NCI-H774 (cell line): ENCODE measurements around the gene TAP1.

Source experiments
- DNase-seq: peaks from one replicate; lab custom pipeline; 2025; lab: John Stamatoyannopoulos, UW

Gene TAP1

GRCh38 chr6:32862725-32863124, 9.2 kb upstream of the TAP1 start:
- no peak for DNase-seq

DNA sequence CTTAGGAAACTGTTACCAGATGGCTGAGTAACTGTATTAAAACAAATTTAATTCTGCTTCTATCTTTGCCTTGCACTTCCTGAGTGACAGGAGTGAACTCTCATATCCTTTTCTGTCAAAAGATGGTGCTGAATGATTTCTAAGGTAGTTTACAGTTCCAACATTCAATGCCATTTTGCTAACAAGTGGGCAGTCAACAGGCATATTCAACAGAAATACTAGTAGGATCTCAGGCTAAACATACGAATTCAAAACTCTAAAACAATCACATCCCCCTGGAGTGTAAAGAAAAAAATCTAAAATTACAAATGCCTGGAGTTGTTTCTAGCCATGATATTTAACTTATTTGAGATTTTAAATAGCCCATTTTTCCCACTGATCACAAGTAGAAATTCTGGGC, 7.2 kb upstream of the TAP1 start:
- no peak for DNase-seq

DNA sequence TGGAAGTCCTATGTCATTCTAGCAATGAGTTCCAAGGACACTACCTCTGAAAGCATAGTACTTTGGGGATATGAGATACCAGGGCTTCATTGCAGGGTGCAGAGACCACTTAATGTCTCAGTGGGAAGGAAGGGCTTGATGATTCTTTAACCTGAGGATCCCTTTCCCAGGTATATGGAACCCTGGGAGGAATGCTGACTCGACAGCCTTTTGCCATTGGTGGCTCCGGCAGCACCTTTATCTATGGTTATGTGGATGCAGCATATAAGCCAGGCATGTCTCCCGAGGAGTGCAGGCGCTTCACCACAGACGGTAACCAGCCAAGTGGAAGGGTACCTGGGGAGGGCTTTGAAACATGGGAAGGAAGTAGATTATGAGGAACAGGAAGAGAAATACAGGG, 4.7 kb upstream of the TAP1 start:
- no peak for DNase-seq

DNA sequence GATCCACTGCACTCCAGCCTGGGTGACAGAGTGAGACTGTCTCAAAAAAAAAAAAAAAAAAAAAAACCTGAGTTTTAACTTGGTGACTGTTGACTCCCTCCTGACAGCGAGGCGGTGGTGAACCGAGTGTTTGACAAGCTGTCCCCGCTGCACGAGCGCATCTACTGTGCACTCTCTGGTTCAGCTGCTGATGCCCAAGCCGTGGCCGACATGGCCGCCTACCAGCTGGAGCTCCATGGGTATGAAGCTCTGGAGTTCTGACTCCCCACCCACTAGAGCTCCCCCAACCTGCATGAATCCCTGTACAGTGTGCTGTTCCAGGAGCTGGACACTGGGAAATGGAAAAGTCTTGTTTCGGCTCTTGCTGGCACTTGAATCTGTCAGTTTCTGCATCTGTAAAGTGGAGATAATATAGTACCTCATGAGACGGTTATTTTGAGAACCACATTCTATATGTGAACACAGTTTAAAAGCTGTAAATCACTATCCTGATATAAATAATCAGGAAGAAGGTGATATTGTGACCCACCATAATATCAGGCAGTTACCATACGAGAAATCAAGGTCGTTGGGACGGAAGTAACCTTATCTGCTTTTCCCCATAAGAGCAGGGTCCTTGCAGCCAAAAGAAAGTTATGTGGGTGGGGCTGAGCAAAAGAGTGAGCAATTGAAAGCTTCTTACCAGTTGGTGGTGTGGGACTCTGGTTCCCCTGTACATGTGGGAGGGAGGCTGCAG, 3.8 kb upstream of the TAP1 start:
- DNase-seq, result no peak

DNA sequence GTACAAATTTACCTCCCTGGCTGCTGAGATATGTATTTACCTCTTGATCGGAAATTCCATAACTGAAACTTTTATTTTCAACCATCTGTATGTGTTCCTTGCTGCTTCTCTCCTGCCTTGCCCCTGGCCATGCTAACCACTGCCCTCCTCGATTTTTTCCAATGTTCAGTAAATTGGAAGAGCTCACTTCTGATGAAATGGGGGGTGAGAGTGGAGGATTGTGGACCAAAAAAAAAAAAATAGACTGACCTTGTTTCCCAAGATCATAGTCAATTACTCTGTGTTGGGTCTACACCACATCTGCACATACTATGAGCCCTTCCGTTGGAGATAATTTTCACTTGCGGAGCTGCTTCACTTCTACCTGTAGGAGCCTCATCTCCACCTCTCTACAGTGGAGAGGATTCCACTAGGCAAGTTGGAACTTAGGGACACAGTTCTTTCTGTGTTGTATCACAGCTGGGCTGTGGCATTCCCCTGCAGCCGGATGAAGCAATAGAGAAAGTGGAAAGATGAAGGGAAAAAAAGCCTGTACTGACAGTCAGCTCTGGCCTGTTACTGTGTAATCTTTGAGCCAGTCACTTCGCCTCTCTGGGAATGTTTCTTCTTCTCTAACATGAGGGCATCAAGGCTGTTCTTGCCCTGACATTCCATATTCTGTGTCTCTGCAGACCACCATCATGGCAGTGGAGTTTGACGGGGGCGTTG, 2.1 kb upstream of the TAP1 start:
- DNase-seq, result no peak

DNA sequence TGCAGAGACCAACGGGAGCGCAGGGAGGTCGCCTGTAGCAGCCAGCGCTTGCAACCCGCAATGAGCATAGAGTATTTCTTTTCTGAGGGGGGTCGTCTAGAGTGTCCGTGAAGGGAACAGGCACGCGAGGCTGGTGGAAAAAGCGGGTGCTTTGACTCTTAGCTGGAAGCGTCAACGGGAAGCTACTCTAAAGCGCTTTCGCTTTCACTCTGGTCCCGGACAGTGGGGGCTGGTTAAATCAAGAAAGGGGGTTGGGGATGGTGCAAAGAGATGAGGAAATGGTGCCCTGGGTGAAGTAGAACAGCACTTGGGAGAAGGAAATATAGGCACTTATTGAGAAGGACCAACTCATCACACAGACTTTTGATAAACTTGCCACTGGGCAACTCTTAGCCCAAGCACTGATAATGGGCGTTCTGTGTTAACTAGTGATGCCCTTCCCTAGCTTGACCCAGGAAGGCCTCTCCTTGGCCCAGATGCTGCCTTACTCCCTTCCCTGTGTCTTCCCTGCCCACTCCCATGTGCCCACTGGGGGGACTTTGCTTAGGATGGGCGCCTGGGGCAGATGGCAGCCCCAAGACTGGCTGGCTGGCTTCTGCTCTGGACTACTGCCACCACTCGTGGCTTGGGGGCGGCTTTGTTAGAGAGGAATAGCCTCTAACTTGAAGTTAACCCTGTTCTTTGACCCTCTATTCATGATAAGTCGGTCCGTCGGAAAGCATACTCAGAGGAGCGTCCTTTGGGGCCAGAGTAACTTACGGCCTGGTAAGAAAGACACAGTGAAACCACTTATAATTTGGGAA, 1.1 kb upstream of the TAP1 start:
- no peak for DNase-seq

DNA sequence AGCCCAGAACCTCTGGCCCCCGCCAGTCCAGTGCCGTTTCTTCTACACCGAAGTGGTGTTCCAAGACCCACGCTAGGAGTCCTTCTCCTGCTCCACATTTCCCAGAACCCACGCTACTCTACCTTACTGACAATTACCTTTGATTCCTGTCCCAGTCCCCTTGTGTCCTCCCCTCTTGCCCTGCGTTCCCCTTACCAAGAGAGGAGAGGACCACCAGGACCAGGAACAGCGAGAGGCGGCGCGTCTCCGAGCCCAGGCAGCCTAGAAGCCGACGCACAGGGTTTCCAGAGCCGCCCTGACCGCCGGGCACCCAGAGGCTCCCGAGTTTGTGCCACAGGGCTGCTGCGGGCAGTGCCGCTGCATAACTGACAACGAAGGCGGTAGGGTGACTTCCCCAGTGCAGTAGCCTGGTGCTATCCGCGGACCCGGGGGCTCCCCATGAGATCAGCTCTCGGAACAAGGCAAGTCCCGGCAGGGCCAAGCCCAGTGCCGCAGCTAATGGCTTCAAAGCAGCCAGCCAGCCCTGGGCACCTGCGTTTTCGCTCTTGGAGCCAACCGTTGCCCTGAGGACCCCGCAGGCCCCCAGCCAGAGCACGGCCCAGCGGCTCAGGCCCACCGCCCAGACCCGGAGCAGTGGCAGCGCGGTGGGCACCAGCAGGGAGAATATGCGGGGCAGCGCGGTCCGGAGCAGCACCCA, 512 bp downstream of the TAP1 start:
- no peak for DNase-seq

GRCh38 chr6:32852018-32852843, 1.3 kb downstream of the TAP1 start:
- DNase-seq, result no peak

- DNase-seq, result no peak
Measured at GRCh38 chr6:32851025-32851424, 2.5 kb downstream of the TAP1 start.

DNA sequence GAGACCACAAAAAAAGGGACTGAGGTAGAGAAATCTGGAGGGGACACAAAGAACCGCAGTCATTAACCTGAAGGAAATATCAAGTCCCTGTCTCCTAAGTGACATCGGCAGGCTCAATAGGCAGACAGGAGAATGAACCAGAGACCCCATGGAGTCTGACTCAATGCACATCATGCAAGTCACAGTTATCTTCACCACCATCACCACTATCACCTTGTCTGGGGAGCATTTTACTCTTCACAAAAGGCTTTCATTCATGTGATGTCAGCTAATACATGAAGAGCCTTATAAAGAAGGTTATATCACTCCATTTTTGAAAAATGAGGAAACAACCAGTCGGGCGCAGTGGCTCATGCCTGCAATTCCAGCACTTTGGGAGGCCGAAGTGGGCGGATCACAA, 4.4 kb downstream of the TAP1 start:
- DNase-seq, result no peak

DNA sequence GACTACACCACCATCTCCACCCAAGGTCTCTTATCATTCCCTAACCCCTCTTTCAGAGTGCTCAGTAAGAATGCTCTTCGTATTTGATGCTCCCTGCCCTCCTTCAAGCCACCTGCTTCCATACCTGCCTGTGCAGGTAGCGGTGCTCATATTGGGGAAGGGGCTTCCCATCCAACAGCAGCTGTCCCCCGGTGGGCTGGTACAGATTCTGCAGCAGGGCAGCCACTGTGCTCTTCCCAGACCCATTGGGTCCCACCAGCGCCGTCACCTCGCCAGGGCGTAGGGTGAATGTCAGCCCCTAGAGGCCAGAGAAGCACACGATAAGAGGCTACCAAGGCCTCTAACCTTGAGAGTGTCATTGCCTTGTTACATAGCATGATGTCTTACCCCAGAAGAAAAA, 5.7 kb downstream of the TAP1 start:
- DNase-seq, result no peak

- no peak for DNase-seq
Measured at GRCh38 chr6:32847004-32847403, 6.5 kb downstream of the TAP1 start.

- DNase-seq, result no peak
Measured at GRCh38 chr6:32845384-32845884, 8.1 kb downstream of the TAP1 start.

DNA sequence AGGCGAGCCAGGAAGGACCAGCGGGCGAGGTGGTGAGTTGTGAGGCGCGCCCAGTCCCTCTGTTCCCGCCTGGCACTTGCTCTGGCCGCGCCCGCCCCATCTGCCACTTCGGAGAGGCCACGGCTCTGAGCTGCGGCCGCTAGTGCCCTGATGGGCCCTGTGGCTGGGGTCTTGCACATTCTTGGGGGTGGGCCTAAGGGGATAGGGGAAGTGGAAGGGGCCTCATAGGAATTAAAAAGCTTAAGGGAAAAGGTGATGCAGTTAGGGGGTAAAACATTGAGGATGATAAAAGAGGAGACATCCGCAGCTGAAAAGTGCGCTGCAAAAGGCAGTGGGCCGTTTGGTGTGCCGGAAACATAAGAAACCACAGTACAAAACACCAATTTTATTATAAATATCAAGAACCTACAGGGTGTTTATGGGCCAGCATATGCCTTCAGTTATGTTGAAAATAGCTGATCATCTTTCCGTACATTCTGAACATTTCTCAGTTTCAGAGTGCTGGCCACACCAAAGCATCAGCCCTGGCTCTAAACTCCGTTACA, 8.6 kb downstream of the TAP1 start:
- no peak for DNase-seq

- peak; percentile 97 for DNase-seq
Measured at GRCh38 chr6:32843979-32844838, 9.3 kb downstream of the TAP1 start, which contains the start of gene PSMB8. Gene PSMB8 (minus strand): TSS chr6:32844047. CDS start chr6:32843996, 51 bp downstream.

DNA sequence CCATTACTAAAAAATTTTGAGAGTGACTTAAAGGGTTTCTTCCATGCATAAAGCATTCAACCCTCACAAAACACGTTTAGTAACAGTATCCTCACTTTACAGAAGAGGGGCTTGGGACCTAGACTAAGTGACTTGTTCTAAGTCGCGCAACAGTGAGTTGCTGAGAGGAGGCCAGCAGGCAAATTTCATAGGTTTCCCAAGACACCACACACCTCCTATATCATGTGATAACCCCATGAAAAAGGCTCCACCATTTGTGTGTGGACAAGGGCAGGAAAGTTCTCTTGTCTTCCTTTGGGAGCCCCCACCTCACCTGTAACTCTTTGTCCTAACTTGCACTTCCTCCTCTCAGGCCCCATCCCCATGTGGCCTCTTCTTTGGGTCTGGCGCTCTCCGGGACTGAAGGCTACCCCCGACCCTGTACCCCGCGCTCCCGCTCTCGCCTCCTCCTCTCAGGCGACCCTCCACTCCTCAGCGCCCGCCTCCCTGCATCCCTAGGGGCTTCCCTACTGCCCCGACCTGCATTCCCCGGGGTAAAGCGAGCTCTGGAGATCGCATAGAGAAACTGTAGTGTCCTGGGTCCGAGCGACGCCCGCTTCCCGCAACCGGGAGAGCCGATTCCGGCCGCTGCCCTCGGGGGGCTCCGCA, 10.0 kb downstream of the TAP1 start:
- no peak for DNase-seq

DNA sequence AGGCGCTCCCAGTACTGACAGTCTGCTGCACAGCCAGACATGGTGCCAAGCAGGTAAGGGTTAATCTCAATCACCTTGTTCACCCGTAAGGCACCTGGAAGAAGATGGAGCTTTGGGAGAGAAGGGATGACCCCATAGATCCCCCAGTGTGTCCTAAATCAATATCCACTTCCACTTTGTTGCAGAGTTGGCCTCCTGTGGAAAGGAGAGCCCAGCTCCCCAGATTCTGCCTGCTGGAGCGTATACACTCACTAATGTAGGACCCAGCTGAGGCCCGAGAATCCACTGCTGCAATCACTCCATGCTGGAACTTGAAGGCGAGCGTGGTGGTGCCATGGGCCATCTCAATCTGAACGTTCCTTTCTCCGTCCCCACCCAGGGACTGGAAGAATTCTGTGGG, 10.8 kb downstream of the TAP1 start:
- no peak for DNase-seq

GRCh38 chr6:32842021-32842650, 11.4 kb downstream of the TAP1 start:
- DNase-seq, result no peak
